ENCODE results near the gene SLC8B1. TPM values are rescaled to one million over a fixed set of nuclear protein-coding genes. Genes with fewer than 3 reads are reported as not detected.

SLC8B1 gene
- total RNA-seq, 1 experiment from 2014 or later = 29.0 TPM

DNA sequence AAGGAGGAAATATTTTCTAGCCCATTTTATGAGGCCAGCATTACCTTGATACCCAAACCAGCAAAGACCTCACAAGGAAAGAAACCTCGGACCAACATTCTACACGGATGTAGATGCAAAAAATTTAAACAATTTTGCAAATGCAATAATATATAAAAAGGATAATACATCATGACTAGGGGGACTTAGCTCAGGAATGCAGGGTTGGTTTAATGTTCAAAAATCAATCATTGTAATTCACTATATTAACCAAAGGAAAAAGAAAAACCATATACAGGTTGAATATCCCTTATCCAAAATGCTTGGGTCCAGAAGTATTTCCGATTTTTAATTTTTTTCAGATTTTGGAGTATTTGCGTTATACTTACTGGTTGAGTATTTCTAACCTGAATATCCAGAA, 80.6 kb downstream of the SLC8B1 start:
- H2AFZ ChIP-seq = no peak overlapping the region
- H4K20me1 ChIP-seq (ENCODE audit: insufficient read depth) = no peaks in the 10 kb centered on the region
- no peaks in the 10 kb centered on the region for H3K9me3 ChIP-seq (ENCODE audit: insufficient read depth, low read depth)
- POLR2A ChIA-PET (ENCODE audit: unreplicated experiment) = interaction anchor here (0.6 kb wide), 2 partner anchors 32 to 154 kb away, joined by 3 to 5 read pairs; no protein-coding TSS in a partner anchor
- H3K27ac ChIP-seq = no peak overlapping the region
- no peaks in the 10 kb centered on the region; the same call in 1 of the 2 replicates for H3F3A ChIP-seq (ENCODE audit: insufficient read depth, low read depth)
- no TSS peak for BruUV-seq (replicated peaks)
- CTCF ChIA-PET = no interaction called here
- H3K4me3 ChIP-seq = no peak overlapping the region
- no peaks in the 10 kb centered on the region for H3K36me3 ChIP-seq (ENCODE audit: low read depth)
- peaks cover 8% of the 10 kb centered on the region; the same call in 1 of the 2 replicates for H3K79me2 ChIP-seq (ENCODE audit: low read depth)
- H3K4me2 ChIP-seq = no peak overlapping the region
- intact Hi-C loops (cut with micrococcal nuclease; ENCODE audit: unreplicated experiment) = no loop called here
- H3K27me3 ChIP-seq (ENCODE audit: insufficient read depth, low read depth) = no peaks in the 10 kb centered on the region
- no peak for DNase-seq
- H3K4me1 ChIP-seq (replicated peaks; ENCODE audit: insufficient read depth) = no peaks in the 10 kb centered on the region
- TF ChIP-seq, protein P1, sequence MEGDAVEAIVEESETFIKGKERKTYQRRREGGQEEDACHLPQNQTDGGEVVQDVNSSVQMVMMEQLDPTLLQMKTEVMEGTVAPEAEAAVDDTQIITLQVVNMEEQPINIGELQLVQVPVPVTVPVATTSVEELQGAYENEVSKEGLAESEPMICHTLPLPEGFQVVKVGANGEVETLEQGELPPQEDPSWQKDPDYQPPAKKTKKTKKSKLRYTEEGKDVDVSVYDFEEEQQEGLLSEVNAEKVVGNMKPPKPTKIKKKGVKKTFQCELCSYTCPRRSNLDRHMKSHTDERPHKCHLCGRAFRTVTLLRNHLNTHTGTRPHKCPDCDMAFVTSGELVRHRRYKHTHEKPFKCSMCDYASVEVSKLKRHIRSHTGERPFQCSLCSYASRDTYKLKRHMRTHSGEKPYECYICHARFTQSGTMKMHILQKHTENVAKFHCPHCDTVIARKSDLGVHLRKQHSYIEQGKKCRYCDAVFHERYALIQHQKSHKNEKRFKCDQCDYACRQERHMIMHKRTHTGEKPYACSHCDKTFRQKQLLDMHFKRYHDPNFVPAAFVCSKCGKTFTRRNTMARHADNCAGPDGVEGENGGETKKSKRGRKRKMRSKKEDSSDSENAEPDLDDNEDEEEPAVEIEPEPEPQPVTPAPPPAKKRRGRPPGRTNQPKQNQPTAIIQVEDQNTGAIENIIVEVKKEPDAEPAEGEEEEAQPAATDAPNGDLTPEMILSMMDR (conservative IDR thresholded peaks at IDR 0.05) = no peak
- no peak for TF ChIP-seq EZH2 (IDR thresholded peaks at IDR 0.05; ENCODE audit: low read depth)
- H3K9me2 ChIP-seq (ENCODE audit: insufficient read depth) = no peaks in the 10 kb centered on the region

DNA sequence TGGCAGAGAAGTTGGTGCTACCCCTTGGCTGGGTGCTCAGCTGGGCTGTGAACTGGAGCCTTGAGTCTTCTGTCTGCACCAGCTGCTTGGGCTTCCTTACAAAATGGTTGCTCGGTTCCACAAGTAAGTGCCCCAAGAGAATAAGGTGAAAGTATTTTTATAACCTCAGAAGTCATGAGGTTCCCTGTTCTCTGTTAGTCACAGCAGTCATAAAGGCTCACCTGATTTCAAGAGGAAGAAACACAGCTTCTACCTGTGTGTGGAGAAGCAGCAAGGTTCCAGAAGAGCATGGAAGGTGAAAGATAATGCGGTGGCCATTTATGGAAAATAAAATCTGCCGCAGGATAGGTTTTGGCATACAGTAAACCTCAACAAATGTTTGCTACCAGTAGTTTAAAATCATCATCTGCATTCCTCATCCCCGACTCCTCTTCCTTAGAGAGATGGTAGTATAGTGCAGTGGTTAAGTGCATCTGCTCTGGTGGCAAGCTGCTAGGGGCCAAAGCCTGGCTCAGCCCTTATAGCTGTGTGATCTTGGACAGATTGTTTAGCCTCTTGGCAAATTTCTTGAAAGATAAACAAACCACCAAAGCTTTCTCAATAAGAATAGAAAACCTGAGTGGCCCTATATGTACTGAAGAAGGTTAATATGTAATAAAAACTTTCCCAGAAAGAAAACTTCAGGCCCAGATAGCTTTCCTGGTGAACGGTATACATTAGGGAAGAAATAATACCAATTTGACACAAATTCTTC, 81.2 kb downstream of the SLC8B1 start:
- H3K4me2 ChIP-seq = no peak overlapping the region
- no peaks in the 10 kb centered on the region; the same call in 1 of the 2 replicates for H3F3A ChIP-seq (ENCODE audit: insufficient read depth, low read depth)
- H3K79me2 ChIP-seq (ENCODE audit: low read depth) = peaks cover 14% of the 10 kb centered on the region; the same call in 1 of the 2 replicates
- H4K20me1 ChIP-seq (ENCODE audit: insufficient read depth) = no peaks in the 10 kb centered on the region
- TF ChIP-seq, protein P1 (conservative IDR thresholded peaks at IDR 0.05) = no peak
- no peak for TF ChIP-seq EZH2 (IDR thresholded peaks at IDR 0.05; ENCODE audit: low read depth)
- no peak overlapping the region for H2AFZ ChIP-seq
- no peak for DNase-seq
- no peaks in the 10 kb centered on the region for H3K9me3 ChIP-seq (ENCODE audit: insufficient read depth, low read depth)
- BruUV-seq (replicated peaks) = no TSS peak
- POLR2A ChIA-PET (ENCODE audit: unreplicated experiment) = interaction anchor here (0.6 kb wide), 2 partner anchors 32 to 154 kb away, joined by 3 to 5 read pairs; no protein-coding TSS in a partner anchor
- H3K27me3 ChIP-seq (ENCODE audit: insufficient read depth, low read depth) = no peaks in the 10 kb centered on the region
- no peak overlapping the region for H3K27ac ChIP-seq
- intact Hi-C loops (cut with micrococcal nuclease; ENCODE audit: unreplicated experiment) = no loop called here
- H3K36me3 ChIP-seq (ENCODE audit: low read depth) = no peaks in the 10 kb centered on the region
- H3K4me1 ChIP-seq (replicated peaks; ENCODE audit: insufficient read depth) = no peaks in the 10 kb centered on the region
- no peak overlapping the region for H3K4me3 ChIP-seq
- CTCF ChIA-PET = no interaction called here
- no peaks in the 10 kb centered on the region for H3K9me2 ChIP-seq (ENCODE audit: insufficient read depth)

DNA sequence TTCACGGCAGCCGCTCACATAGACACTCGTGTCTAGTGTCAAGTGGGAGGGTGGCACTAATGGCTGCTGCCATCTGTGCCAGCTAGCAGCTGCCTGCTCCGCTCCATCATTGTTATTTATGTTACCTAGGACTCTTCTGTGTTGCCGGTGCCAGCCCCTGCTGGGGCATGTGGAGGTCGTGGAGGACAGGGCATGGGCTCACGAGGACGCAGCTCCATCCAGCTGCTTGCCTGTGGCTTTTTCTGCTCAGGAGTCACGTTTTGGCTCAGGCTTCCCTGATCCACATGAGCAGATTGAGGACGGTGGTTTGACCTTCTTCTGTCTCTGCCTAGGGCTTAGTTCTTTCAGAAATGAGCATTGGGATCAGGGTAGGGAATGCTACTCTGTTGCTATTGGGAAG, 82.4 kb downstream of the SLC8B1 start:
- intact Hi-C loops (cut with micrococcal nuclease; ENCODE audit: unreplicated experiment) = no loop called here
- Histone ChIP-seq H2AFZ (no peak overlapping the region), H3K4me1 (replicated peaks; ENCODE audit: insufficient read depth) (peaks cover 4% of the 10 kb centered on the region; the same call in 1 of the 2 replicates), H3K4me2 (no peak overlapping the region), H3K27ac (no peak overlapping the region), H3K27me3 (ENCODE audit: insufficient read depth, low read depth) (no peaks in the 10 kb centered on the region), H3F3A (ENCODE audit: insufficient read depth, low read depth) (peaks cover 1% of the 10 kb centered on the region; the same call in 1 of the 2 replicates), H3K9me3 (ENCODE audit: insufficient read depth, low read depth) (no peaks in the 10 kb centered on the region), H3K79me2 (ENCODE audit: low read depth) (peaks cover 26% of the 10 kb centered on the region; the same call in 1 of the 2 replicates), H3K36me3 (ENCODE audit: low read depth) (no peaks in the 10 kb centered on the region), H4K20me1 (ENCODE audit: insufficient read depth) (no peaks in the 10 kb centered on the region), H3K9me2 (ENCODE audit: insufficient read depth) (no peaks in the 10 kb centered on the region), H3K4me3 (no peak overlapping the region)
- DNase-seq = no peak
- no peak for TF ChIP-seq EZH2 (IDR thresholded peaks at IDR 0.05; ENCODE audit: low read depth)
- TF ChIP-seq, protein P1 (conservative IDR thresholded peaks at IDR 0.05) = no peak
- no TSS peak for BruUV-seq (replicated peaks)
- CTCF ChIA-PET = no interaction called here
- POLR2A ChIA-PET (ENCODE audit: unreplicated experiment) = no interaction called here
